Uterus (tissue), 4 donors: ENCODE data around the gene LAMB4. TPM values are rescaled to one million over a fixed set of nuclear protein-coding genes. Genes with fewer than 3 reads are reported as not detected.

ENCODE experiments used
- DNase-seq, 2 donors: peaks; one replicate each; pipeline ENCODE4 v3.0.0-alpha.2; 2019 to 2020
- H3K27ac ChIP-seq, 2 donors: fragments of 200-600 bp; sonication (generic); 1 replicate in 1 of 2; 2 replicates in 1 of 2; pipeline ENCODE4 v1.5.1; 2016 to 2018
- H3K27me3 ChIP-seq, 2 donors: fragments of 200-600 bp; sonication (generic); one replicate each; pipeline ENCODE4 v1.5.1; 2018 to 2019; ENCODE audit warnings: control low read depth in 1 of 2
- H3K36me3 ChIP-seq, 2 donors: fragments of 200-600 bp; sonication (generic); one replicate each; pipeline ENCODE4 v1.5.1; 2019; ENCODE audit warnings: control low read depth in 1 of 2
- H3K4me1 ChIP-seq, 2 donors: fragments of 200-600 bp; sonication (generic); one replicate each; pipeline ENCODE4 v1.5.1; 2018 to 2019; ENCODE audit warnings: control low read depth in 1 of 2
- H3K4me3 ChIP-seq, 2 donors: fragments of 200-600 bp; sonication (generic); 1 replicate in 1 of 2; 2 replicates in 1 of 2; pipeline ENCODE4 v1.5.1; 2018 to 2019; ENCODE audit warnings: mild to moderate bottlenecking in 1 of 2
- H3K9me3 ChIP-seq, 2 donors: fragments of 200-600 bp; sonication (generic); one replicate each; pipeline ENCODE4 v1.5.1; 2019; ENCODE audit warnings: control low read depth in 1 of 2
- POLR2A ChIP-seq, 2 donors: fragments of 450-650 bp; IDR thresholded peaks; one replicate each; pipeline ENCODE4 v1.6.1; 2016; ENCODE audit warnings: antibody characterized with exemption in 2 of 2, mild to moderate bottlenecking in 1 of 2, moderate library complexity in 1 of 2
- intact Hi-C: fragments of 100-400 bp; cut with DNase I; formaldehyde crosslinking; loops from one replicate; pipeline ENCODE4 v1.15.1; 2023; ENCODE audit warnings: low total_unique reads
- total RNA-seq, 4 donors: library from RNA; depleted of rRNA in 3 of 4; stranded (reverse); fragments of >200 nt in 3 of 4; gene quantifications; one replicate each; pipeline versions ENCODE4 v1.1.0 to v1.2.4, GENCODE V29; 2014 to 2023
- TF ChIP-seq, protein P1 (sequence below), 4 experiments: fragments of 200-600 bp in 2 of 4; fragments of 450-650 bp in 2 of 4; sonication (generic) in 2 of 4; IDR thresholded peaks; one replicate each; pipeline ENCODE4 v1.5.1; 2016 to 2019; ENCODE audit warnings: antibody characterized with exemption in 4 of 4, mild to moderate bottlenecking in 2 of 4, moderate library complexity in 1 of 4
- donor health status: DM: yes; HTN: yes; CAD: no.

The LAMB4 gene
- total RNA-seq, 4 donors from 2014 or later = 0.59 to 0.90 TPM; not detected in 2

DNA sequence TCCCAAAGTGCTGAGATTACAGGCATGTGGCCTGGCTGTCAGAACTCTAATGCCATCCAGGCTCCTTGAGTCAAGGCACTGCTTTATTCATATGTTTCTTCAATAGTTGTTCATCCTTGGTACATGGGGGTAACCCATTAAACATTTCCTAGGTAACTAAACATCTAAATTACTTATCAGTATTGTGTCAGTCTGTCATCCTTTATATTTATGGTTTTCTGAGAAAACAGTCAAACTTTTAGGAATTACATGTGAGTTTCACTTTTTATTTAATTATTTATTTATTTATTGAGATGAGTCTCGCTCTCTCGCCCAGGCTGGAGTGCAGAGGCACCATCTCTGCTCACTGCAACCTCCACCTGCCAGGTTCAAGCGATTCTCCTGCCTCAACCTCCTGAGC lies 81.7 kb downstream of the LAMB4 start:
- no peak for DNase-seq
- intact Hi-C loops = no loop called here
- Histone ChIP-seq H3K4me3 (no peak overlapping the region), H3K36me3 (no peaks in the 10 kb centered on the region), H3K9me3 (no peaks in the 10 kb centered on the region), H3K27me3 (no peaks in the 10 kb centered on the region), H3K4me1 (no peaks in the 10 kb centered on the region), H3K27ac (no peak overlapping the region)
- no peak for TF ChIP-seq POLR2A (IDR thresholded peaks at IDR 0.05)
- TF ChIP-seq, protein P1, sequence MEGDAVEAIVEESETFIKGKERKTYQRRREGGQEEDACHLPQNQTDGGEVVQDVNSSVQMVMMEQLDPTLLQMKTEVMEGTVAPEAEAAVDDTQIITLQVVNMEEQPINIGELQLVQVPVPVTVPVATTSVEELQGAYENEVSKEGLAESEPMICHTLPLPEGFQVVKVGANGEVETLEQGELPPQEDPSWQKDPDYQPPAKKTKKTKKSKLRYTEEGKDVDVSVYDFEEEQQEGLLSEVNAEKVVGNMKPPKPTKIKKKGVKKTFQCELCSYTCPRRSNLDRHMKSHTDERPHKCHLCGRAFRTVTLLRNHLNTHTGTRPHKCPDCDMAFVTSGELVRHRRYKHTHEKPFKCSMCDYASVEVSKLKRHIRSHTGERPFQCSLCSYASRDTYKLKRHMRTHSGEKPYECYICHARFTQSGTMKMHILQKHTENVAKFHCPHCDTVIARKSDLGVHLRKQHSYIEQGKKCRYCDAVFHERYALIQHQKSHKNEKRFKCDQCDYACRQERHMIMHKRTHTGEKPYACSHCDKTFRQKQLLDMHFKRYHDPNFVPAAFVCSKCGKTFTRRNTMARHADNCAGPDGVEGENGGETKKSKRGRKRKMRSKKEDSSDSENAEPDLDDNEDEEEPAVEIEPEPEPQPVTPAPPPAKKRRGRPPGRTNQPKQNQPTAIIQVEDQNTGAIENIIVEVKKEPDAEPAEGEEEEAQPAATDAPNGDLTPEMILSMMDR (IDR thresholded peaks at IDR 0.05) = no peak

DNA sequence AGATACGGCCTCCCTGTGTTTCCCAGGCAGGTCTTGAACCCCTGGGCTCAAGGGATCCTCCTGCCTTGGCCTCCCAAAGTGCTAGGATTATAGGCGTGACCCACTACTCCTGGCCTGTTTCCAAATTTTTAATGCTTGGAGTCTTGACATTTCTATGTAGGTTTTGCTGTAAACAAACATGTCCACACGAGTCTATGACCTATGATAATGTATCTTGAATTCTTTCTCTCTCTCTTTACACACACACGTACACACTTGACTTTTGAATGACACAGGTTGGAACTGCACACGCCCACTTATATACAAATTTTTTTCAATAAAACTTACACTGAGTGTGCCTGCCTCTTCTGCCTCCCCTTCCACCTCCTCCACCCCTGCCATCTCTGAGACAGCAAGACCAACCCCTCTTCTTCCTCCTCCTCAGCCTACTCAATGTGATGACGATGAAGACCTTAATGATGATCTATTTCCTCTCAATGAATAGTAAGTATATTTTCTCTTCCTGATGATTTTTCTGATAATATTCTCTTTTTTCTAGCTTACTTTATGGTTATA lies 83.1 kb downstream of the LAMB4 start:
- TF ChIP-seq, protein P1 (IDR thresholded peaks at IDR 0.05) = no peak
- no peak for TF ChIP-seq POLR2A (IDR thresholded peaks at IDR 0.05)
- Histone ChIP-seq H3K4me1 (no peaks in the 10 kb centered on the region), H3K9me3 (no peaks in the 10 kb centered on the region), H3K36me3 (no peaks in the 10 kb centered on the region), H3K4me3 (no peak overlapping the region), H3K27me3 (no peaks in the 10 kb centered on the region), H3K27ac (no peak overlapping the region)
- intact Hi-C loops = no loop called here
- no peak for DNase-seq

DNA sequence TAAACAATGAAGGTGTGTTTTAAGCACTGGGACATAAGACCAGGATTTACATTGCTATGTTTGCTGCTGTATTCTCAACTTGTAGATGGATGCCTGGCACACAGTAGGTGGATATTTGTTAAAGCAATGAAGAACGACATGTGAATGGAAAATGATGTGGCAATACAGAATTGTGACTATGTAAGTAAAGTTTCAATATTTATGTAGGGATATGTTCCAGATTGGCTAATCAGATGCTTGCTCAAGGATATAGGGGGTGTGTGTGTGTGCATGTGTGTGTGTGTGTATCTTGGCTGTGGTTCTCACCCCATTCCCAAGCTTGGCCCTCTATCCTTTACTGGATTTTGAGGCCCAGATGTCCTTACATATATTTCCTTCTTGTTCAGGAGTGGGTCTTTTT lies 84.5 kb downstream of the LAMB4 start:
- DNase-seq = no peak
- Histone ChIP-seq H3K27me3 (no peaks in the 10 kb centered on the region), H3K36me3 (no peaks in the 10 kb centered on the region), H3K4me3 (no peak overlapping the region), H3K9me3 (no peaks in the 10 kb centered on the region), H3K4me1 (no peaks in the 10 kb centered on the region), H3K27ac (peak overlapping the region in 1 of 2 donors; percentile 58)
- intact Hi-C loops = no loop called here
- no peak for TF ChIP-seq POLR2A (IDR thresholded peaks at IDR 0.05)
- TF ChIP-seq, protein P1 (IDR thresholded peaks at IDR 0.05) = no peak

DNA sequence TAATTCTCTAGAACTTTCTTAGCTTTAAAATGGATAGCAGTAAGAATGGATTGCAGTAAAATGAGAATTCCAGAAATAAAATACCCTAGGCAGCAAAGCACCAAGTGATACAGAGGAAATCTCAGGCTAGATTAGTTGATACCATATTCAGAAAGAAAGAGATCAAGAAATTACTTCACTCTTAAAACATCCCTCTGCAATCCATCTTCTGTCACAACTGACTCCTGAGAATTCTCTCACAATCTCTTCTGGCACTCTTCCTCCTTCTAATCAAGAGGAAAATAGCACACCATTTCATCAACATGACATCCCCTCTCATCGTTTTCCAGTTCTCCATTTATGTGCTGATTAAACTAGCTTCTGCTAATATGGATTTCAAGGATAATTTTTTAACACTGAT lies 85.0 kb downstream of the LAMB4 start:
- Histone ChIP-seq H3K4me1 (no peaks in the 10 kb centered on the region), H3K4me3 (no peak overlapping the region), H3K36me3 (no peaks in the 10 kb centered on the region), H3K27me3 (no peaks in the 10 kb centered on the region), H3K9me3 (no peaks in the 10 kb centered on the region), H3K27ac (peak overlapping the region; percentile 58 to 61)
- TF ChIP-seq, protein P1 (IDR thresholded peaks at IDR 0.05) = no peak
- TF ChIP-seq POLR2A (IDR thresholded peaks at IDR 0.05) = no peak
- no peak for DNase-seq
- intact Hi-C loops = no loop called here

DNA sequence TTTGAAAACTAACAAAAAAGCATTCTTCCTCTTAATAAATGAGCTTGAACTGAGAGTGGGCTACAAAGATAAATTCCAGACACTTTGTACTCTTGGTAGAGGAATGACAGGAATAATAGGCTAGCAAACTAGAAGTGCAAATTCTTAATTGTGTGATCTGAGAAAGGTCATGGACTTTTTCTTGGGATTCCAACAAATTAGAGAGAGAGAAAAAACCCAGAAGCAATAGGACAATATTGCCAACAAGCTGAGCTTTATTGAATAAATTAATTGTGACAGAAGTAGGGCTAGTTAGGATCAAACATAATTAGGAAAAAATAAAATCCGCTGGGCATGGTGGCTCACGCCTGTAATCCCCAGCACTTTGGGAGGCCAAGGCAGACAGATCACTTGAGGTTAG lies 85.8 kb downstream of the LAMB4 start:
- H3K9me3 ChIP-seq = no peaks in the 10 kb centered on the region
- no peak overlapping the region for H3K4me3 ChIP-seq
- intact Hi-C loops = no loop called here
- no peak for TF ChIP-seq POLR2A (IDR thresholded peaks at IDR 0.05)
- TF ChIP-seq, protein P1 (IDR thresholded peaks at IDR 0.05) = no peak
- no peaks in the 10 kb centered on the region for H3K4me1 ChIP-seq
- no peak for DNase-seq
- H3K27ac ChIP-seq = peak overlapping the region; percentile 58 to 61
- no peaks in the 10 kb centered on the region for H3K36me3 ChIP-seq
- H3K27me3 ChIP-seq = no peaks in the 10 kb centered on the region
